Caco-2 (cell line): ENCODE results near the gene SLC16A7. TPM values are rescaled to one million over a fixed set of nuclear protein-coding genes. Genes with fewer than 3 reads are reported as not detected.

Experiments used
- BruUV-seq: library from RNA; stranded (reverse); fragments of 400-500 nt; replicated peaks from 2 replicates; lab custom pipeline; 2021; lab: Mats Ljungman, UMichigan
- CTCF ChIA-PET: fragments of 300-600 bp; sonication (Branson Sonifier 250); formaldehyde crosslinking; loops from one replicate; lab custom pipeline; 2022; ENCODE audit warnings: antibody characterized with exemption; lab: Charles Lee
- POLR2A ChIA-PET: fragments of 300-600 bp; sonication (Branson Sonifier 250); formaldehyde crosslinking; loops from one replicate; lab custom pipeline; 2022; ENCODE audit warnings: antibody characterized with exemption; lab: Charles Lee
- DNase-seq, 2 experiments: peaks; one replicate each; pipeline versions ENCODE4 v3.0.0 to v3.0.0-alpha.2; 2020 to 2022
- H3K27me3 ChIP-seq: replicated peaks from 2 replicates; pipeline ENCODE4 v1.6.0; 2011; ENCODE audit warnings: low read length; ENCODE audit not compliant: control insufficient read depth, insufficient read depth
- H3K36me3 ChIP-seq: 2 replicates; pipeline ENCODE4 v1.5.1; 2011; ENCODE audit warnings: low read length; ENCODE audit not compliant: control insufficient read depth, insufficient read depth
- H3K4me1 ChIP-seq: fragments of 250-450 bp; sonication (Bioruptor Pico); 2 replicates; pipeline ENCODE4 v1.5.1; 2020; ENCODE audit warnings: mild to moderate bottlenecking
- H3K4me3 ChIP-seq: 2 replicates; pipeline ENCODE4 v1.5.1; 2011; ENCODE audit warnings: low read depth, mild to moderate bottlenecking, control low read depth, low read length
- H3K9me3 ChIP-seq: fragments of 250-450 bp; sonication (Bioruptor Pico); 2 replicates; pipeline ENCODE4 v1.5.1; 2020; ENCODE audit warnings: mild to moderate bottlenecking, moderate library complexity
- H3K27ac Mint-ChIP-seq: one replicate; pipeline ENCODE4 v1.8.0; 2022; ENCODE audit warnings: mixed read lengths; ENCODE audit not compliant: unreplicated experiment
- H3K27me3 Mint-ChIP-seq: one replicate; pipeline ENCODE4 v1.8.0; 2022; ENCODE audit warnings: mixed read lengths; ENCODE audit not compliant: insufficient read depth, unreplicated experiment
- H3K36me3 Mint-ChIP-seq: one replicate; pipeline ENCODE4 v1.8.0; 2022; ENCODE audit warnings: mild to moderate bottlenecking, mixed read lengths; ENCODE audit not compliant: insufficient read depth, unreplicated experiment
- H3K4me1 Mint-ChIP-seq: one replicate; pipeline ENCODE4 v1.8.0; 2022; ENCODE audit warnings: low read depth, mixed read lengths; ENCODE audit not compliant: unreplicated experiment
- H3K4me3 Mint-ChIP-seq: one replicate; pipeline ENCODE4 v1.8.0; 2022; ENCODE audit warnings: mild to moderate bottlenecking, moderate library complexity, mixed read lengths; ENCODE audit not compliant: unreplicated experiment
- H3K9me3 Mint-ChIP-seq: one replicate; pipeline ENCODE4 v1.8.0; 2022; ENCODE audit warnings: mixed read lengths; ENCODE audit not compliant: unreplicated experiment
- CTCF ChIP-seq, 2 experiments: fragments of 200-600 bp in 1 of 2; IDR thresholded peaks; 1 replicate in 1 of 2; 2 replicates in 1 of 2; pipeline versions ENCODE4 v1.5.1 to v1.8.0; 2011 to 2022; ENCODE audit warnings: antibody characterized with exemption in 1 of 2, control low read depth in 1 of 2, inconsistent platforms in 1 of 2, low read depth in 1 of 2, low read length in 1 of 2, mild to moderate bottlenecking in 1 of 2, moderate library complexity in 1 of 2; ENCODE audit not compliant: insufficient read depth in 1 of 2, severe bottlenecking in 1 of 2, unreplicated experiment in 1 of 2
- intact Hi-C: fragments of 100-400 bp; cut with micrococcal nuclease; formaldehyde crosslinking; loops from one replicate; pipeline ENCODE4 v1.10.0; 2022; ENCODE audit not compliant: unreplicated experiment
- total RNA-seq: library from RNA; stranded (reverse); gene quantifications from 2 replicates; pipeline ENCODE4 v1.2.3, GENCODE V29; 2022

The SLC16A7 gene
- total RNA-seq, 1 experiment from 2014 or later: 6.6 TPM

GRCh38 chr12:59665701-59666100, 69.9 kb downstream of the SLC16A7 start:
- no peaks in the 10 kb centered on the region for H3K4me1 ChIP-seq
- no peaks in the 10 kb centered on the region for H3K36me3 ChIP-seq
- H3K4me1 Mint-ChIP-seq: no peaks in the 10 kb centered on the region
- H3K27me3 Mint-ChIP-seq: peaks cover 2% of the 10 kb centered on the region
- peaks cover 19% of the 10 kb centered on the region for H3K9me3 Mint-ChIP-seq
- H3K4me3 Mint-ChIP-seq: no peak overlapping the region
- intact Hi-C loops: no loop called here
- no peaks in the 10 kb centered on the region for H3K27me3 ChIP-seq
- POLR2A ChIA-PET: no interaction called here
- no peaks in the 10 kb centered on the region for H3K9me3 ChIP-seq
- no peak for TF ChIP-seq CTCF (IDR thresholded peaks at IDR 0.05; ENCODE audit: insufficient read depth in 1 of 2, low read depth in 1 of 2, low read length in 1 of 2, severe bottlenecking in 1 of 2, unreplicated experiment in 1 of 2)
- no peak overlapping the region for H3K27ac Mint-ChIP-seq
- H3K36me3 Mint-ChIP-seq: no peaks in the 10 kb centered on the region
- CTCF ChIA-PET: no interaction called here
- BruUV-seq: no TSS peak
- DNase-seq: no peak
- H3K4me3 ChIP-seq: no peak overlapping the region

- DNase-seq: no peak
- intact Hi-C loops: no loop called here
- Histone ChIP-seq H3K36me3 (no peaks in the 10 kb centered on the region), H3K4me1 (no peaks in the 10 kb centered on the region), H3K9me3 (no peaks in the 10 kb centered on the region), H3K4me3 (no peak overlapping the region), H3K27me3 (no peaks in the 10 kb centered on the region)
- Mint-ChIP-seq H3K4me1 (no peaks in the 10 kb centered on the region), H3K9me3 (peaks cover 19% of the 10 kb centered on the region), H3K36me3 (no peaks in the 10 kb centered on the region), H3K27ac (no peak overlapping the region), H3K4me3 (no peak overlapping the region), H3K27me3 (no peaks in the 10 kb centered on the region)
- no peak for TF ChIP-seq CTCF (IDR thresholded peaks at IDR 0.05; ENCODE audit: insufficient read depth in 1 of 2, low read depth in 1 of 2, low read length in 1 of 2, severe bottlenecking in 1 of 2, unreplicated experiment in 1 of 2)
- no TSS peak for BruUV-seq
- POLR2A ChIA-PET: no interaction called here
- CTCF ChIA-PET: no interaction called here
Measured at GRCh38 chr12:59668674-59669073, 72.8 kb downstream of the SLC16A7 start.

- peaks cover 6% of the 10 kb centered on the region for H3K9me3 Mint-ChIP-seq
- intact Hi-C loops: no loop called here
Measured at GRCh38 chr12:59672273-59672672, 76.4 kb downstream of the SLC16A7 start.

More at GRCh38 chr12:59672273-59672672, 76.4 kb downstream of the SLC16A7 start:
- ChIA-PET CTCF (no interaction called here), POLR2A (no interaction called here)
- no peak for DNase-seq
- Mint-ChIP-seq H3K27me3 (no peaks in the 10 kb centered on the region), H3K4me1 (no peaks in the 10 kb centered on the region), H3K4me3 (no peak overlapping the region), H3K27ac (no peak overlapping the region), H3K36me3 (no peaks in the 10 kb centered on the region)
- BruUV-seq: no TSS peak
- no peaks in the 10 kb centered on the region for H3K9me3 ChIP-seq
- no peaks in the 10 kb centered on the region for H3K4me1 ChIP-seq
- no peak for TF ChIP-seq CTCF (IDR thresholded peaks at IDR 0.05; ENCODE audit: insufficient read depth in 1 of 2, low read depth in 1 of 2, low read length in 1 of 2, severe bottlenecking in 1 of 2, unreplicated experiment in 1 of 2)
- H3K27me3 ChIP-seq: no peaks in the 10 kb centered on the region
- no peaks in the 10 kb centered on the region for H3K36me3 ChIP-seq
- no peak overlapping the region for H3K4me3 ChIP-seq
